Measurements from ENCODE around the gene KBTBD13. TPM values are rescaled to one million over a fixed set of nuclear protein-coding genes. Genes with fewer than 3 reads are reported as not detected.

Gene KBTBD13
- total and polyA plus RNA-seq, 2 experiments from 2014 or later = not detected

DNA sequence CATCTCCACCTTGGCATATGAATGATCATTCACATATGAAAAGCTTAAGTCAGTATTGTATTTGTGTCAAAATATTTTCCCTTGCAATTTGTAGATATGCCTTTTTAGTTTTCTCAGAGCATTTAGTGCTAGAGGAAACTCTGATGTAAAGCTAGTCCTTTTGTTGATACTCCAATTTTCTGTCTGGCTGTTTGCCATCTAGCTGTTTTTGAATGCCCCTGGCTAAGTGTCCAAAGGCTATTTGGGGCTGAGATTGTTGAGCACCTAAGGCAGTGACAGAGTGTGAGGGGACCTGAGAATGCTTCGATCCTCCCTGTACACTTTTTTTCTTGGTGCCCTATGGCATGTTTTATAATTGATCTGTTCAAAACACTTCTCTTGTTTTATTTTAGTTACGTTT lies 28.3 kb upstream of the KBTBD13 start (continued):
- TF ChIP-seq REST (IDR thresholded peaks at IDR 0.05; ENCODE audit: unreplicated experiment) (no peak), JUNB (IDR thresholded peaks at IDR 0.05; ENCODE audit: unreplicated experiment) (no peak), NANOG (IDR thresholded peaks at IDR 0.05; ENCODE audit: borderline replicate concordance) (no peak), POLR2AphosphoS5 (IDR thresholded peaks at IDR 0.05; ENCODE audit: low read depth) (no peak), STAT1 (IDR thresholded peaks at IDR 0.05; ENCODE audit: unreplicated experiment) (no peak), EZH2phosphoT487 (IDR thresholded peaks at IDR 0.05; ENCODE audit: unreplicated experiment) (no peak), ZNF331 (CRISPR knock-in tag; IDR thresholded peaks at IDR 0.05; ENCODE audit: low read depth) (no peak)
- TF ChIP-seq, protein P1, sequence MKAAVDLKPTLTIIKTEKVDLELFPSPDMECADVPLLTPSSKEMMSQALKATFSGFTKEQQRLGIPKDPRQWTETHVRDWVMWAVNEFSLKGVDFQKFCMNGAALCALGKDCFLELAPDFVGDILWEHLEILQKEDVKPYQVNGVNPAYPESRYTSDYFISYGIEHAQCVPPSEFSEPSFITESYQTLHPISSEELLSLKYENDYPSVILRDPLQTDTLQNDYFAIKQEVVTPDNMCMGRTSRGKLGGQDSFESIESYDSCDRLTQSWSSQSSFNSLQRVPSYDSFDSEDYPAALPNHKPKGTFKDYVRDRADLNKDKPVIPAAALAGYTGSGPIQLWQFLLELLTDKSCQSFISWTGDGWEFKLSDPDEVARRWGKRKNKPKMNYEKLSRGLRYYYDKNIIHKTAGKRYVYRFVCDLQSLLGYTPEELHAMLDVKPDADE (IDR thresholded peaks at IDR 0.05) = no peak

- Histone ChIP-seq H3K4me3 (peak overlapping the region; percentile 46), H2AFZ (no peak overlapping the region)
- peak overlapping the region; percentile 63 for H3K4me3 Mint-ChIP-seq
- TF ChIP-seq, protein P2, sequence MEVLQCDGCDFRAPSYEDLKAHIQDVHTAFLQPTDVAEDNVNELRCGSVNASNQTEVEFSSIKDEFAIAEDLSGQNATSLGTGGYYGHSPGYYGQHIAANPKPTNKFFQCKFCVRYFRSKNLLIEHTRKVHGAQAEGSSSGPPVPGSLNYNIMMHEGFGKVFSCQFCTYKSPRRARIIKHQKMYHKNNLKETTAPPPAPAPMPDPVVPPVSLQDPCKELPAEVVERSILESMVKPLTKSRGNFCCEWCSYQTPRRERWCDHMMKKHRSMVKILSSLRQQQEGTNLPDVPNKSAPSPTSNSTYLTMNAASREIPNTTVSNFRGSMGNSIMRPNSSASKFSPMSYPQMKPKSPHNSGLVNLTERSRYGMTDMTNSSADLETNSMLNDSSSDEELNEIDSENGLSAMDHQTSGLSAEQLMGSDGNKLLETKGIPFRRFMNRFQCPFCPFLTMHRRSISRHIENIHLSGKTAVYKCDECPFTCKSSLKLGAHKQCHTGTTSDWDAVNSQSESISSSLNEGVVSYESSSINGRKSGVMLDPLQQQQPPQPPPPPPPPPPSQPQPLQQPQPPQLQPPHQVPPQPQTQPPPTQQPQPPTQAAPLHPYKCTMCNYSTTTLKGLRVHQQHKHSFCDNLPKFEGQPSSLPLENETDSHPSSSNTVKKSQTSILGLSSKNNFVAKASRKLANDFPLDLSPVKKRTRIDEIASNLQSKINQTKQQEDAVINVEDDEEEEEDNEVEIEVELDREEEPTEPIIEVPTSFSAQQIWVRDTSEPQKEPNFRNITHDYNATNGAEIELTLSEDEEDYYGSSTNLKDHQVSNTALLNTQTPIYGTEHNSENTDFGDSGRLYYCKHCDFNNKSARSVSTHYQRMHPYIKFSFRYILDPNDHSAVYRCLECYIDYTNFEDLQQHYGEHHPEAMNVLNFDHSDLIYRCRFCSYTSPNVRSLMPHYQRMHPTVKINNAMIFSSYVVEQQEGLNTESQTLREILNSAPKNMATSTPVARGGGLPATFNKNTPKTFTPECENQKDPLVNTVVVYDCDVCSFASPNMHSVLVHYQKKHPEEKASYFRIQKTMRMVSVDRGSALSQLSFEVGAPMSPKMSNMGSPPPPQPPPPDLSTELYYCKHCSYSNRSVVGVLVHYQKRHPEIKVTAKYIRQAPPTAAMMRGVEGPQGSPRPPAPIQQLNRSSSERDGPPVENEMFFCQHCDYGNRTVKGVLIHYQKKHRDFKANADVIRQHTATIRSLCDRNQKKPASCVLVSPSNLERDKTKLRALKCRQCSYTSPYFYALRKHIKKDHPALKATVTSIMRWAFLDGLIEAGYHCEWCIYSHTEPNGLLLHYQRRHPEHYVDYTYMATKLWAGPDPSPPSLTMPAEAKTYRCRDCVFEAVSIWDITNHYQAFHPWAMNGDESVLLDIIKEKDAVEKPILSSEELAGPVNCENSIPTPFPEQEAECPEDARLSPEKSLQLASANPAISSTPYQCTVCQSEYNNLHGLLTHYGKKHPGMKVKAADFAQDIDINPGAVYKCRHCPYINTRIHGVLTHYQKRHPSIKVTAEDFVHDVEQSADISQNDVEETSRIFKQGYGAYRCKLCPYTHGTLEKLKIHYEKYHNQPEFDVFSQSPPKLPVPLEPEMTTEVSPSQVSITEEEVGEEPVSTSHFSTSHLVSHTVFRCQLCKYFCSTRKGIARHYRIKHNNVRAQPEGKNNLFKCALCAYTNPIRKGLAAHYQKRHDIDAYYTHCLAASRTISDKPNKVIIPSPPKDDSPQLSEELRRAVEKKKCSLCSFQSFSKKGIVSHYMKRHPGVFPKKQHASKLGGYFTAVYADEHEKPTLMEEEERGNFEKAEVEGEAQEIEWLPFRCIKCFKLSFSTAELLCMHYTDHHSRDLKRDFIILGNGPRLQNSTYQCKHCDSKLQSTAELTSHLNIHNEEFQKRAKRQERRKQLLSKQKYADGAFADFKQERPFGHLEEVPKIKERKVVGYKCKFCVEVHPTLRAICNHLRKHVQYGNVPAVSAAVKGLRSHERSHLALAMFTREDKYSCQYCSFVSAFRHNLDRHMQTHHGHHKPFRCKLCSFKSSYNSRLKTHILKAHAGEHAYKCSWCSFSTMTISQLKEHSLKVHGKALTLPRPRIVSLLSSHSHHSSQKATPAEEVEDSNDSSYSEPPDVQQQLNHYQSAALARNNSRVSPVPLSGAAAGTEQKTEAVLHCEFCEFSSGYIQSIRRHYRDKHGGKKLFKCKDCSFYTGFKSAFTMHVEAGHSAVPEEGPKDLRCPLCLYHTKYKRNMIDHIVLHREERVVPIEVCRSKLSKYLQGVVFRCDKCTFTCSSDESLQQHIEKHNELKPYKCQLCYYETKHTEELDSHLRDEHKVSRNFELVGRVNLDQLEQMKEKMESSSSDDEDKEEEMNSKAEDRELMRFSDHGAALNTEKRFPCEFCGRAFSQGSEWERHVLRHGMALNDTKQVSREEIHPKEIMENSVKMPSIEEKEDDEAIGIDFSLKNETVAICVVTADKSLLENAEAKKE (CRISPR knock-in tag; IDR thresholded peaks at IDR 0.05) = no peak
- TF ChIP-seq, protein P1 (IDR thresholded peaks at IDR 0.05) = no peak
- TF ChIP-seq, protein P3, sequence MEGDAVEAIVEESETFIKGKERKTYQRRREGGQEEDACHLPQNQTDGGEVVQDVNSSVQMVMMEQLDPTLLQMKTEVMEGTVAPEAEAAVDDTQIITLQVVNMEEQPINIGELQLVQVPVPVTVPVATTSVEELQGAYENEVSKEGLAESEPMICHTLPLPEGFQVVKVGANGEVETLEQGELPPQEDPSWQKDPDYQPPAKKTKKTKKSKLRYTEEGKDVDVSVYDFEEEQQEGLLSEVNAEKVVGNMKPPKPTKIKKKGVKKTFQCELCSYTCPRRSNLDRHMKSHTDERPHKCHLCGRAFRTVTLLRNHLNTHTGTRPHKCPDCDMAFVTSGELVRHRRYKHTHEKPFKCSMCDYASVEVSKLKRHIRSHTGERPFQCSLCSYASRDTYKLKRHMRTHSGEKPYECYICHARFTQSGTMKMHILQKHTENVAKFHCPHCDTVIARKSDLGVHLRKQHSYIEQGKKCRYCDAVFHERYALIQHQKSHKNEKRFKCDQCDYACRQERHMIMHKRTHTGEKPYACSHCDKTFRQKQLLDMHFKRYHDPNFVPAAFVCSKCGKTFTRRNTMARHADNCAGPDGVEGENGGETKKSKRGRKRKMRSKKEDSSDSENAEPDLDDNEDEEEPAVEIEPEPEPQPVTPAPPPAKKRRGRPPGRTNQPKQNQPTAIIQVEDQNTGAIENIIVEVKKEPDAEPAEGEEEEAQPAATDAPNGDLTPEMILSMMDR (conservative IDR thresholded peaks at IDR 0.05; ENCODE audit: low read depth in 2 of 2) = no peak
- TF ChIP-seq CREB1 (CRISPR knock-in tag; IDR thresholded peaks at IDR 0.05; ENCODE audit: low read depth) (peak; percentile 71), ZNF331 (CRISPR knock-in tag; IDR thresholded peaks at IDR 0.05; ENCODE audit: low read depth) (no peak), JUNB (IDR thresholded peaks at IDR 0.05; ENCODE audit: unreplicated experiment) (no peak)
These were observed 27.1 kb upstream of the KBTBD13 start for GRCh38 chr15:65049418-65049840.

More at GRCh38 chr15:65049418-65049840, 27.1 kb upstream of the KBTBD13 start:
- Mint-ChIP-seq H3K27me3 (ENCODE audit: insufficient read depth, low read depth, poor library complexity) (peaks cover 12% of the 10 kb centered on the region), H3K27ac (no peak overlapping the region), H3K4me1 (peaks cover 7% of the 10 kb centered on the region), H3K9me3 (no peaks in the 10 kb centered on the region), H3K36me3 (ENCODE audit: low read depth) (no peaks in the 10 kb centered on the region)
- no peaks in the 10 kb centered on the region for H3K36me3 ChIP-seq (ENCODE audit: insufficient read depth)
- peak; percentile 98 for ATAC-seq
- no peaks in the 10 kb centered on the region for H4K20me1 ChIP-seq (replicated peaks; ENCODE audit: insufficient read depth)
- H3K4me2 ChIP-seq = peak overlapping the region; percentile 71
- no peak overlapping the region for H3K27ac ChIP-seq (ENCODE audit: low read depth)
- no peaks in the 10 kb centered on the region for H3K4me1 ChIP-seq (ENCODE audit: insufficient read depth)
- DNase-seq (ENCODE audit: low spot score) = peak; percentile 98
- H3K27me3 ChIP-seq (ENCODE audit: insufficient read depth) = no peaks in the 10 kb centered on the region
- H3F3A ChIP-seq (replicated peaks; ENCODE audit: low read depth) = 0 out of 2 replicates have a peak, but pooled peaks cover 4% of the 10 kb centered on the region
- H3K9me2 ChIP-seq (ENCODE audit: insufficient read depth) = no peaks in the 10 kb centered on the region
- no peaks in the 10 kb centered on the region for H3K79me2 ChIP-seq (replicated peaks; ENCODE audit: insufficient read depth)
